SU-DHL-6 (cell line): Measurements from ENCODE around the gene XPO6.

Source experiments
- H2AFZ ChIP-seq: fragments of 200-600 bp; sonication (generic); 2 replicates; pipeline ENCODE4 v1.6.1; 2014; ENCODE audit warnings: low read depth, mild to moderate bottlenecking, moderate library complexity, mixed read lengths, antibody characterized with exemption, low read length; ENCODE audit not compliant: severe bottlenecking
- H3F3A ChIP-seq: fragments of 200-600 bp; shearing (Covaris generic); 2 replicates; pipeline ENCODE4 v1.6.0; 2016; ENCODE audit warnings: antibody characterized with exemption, mild to moderate bottlenecking; ENCODE audit not compliant: insufficient read depth
- H3K27ac ChIP-seq: fragments of 200-600 bp; sonication (generic); 2 replicates; pipeline ENCODE4 v1.5.1; 2016; ENCODE audit warnings: low read depth, mild to moderate bottlenecking, low read length, moderate library complexity, mixed read lengths
- H3K27me3 ChIP-seq: fragments of 200-600 bp; sonication (generic), shearing (Covaris generic); 2 replicates; pipeline ENCODE4 v1.6.0; 2014; ENCODE audit warnings: mild to moderate bottlenecking, low read length
- H3K36me3 ChIP-seq: fragments of 200-600 bp; sonication (generic); 2 replicates; pipeline ENCODE4 v1.6.1; 2014; ENCODE audit warnings: mild to moderate bottlenecking, low read length, mixed read lengths
- H3K4me2 ChIP-seq: fragments of 300-600, 200-600 bp; shearing (Covaris generic), sonication (generic); 2 replicates; pipeline ENCODE4 v1.6.0; 2014; ENCODE audit warnings: low read length, low read depth, mild to moderate bottlenecking; ENCODE audit not compliant: poor library complexity, severe bottlenecking
- H3K4me3 ChIP-seq: fragments of 200-600 bp; sonication (generic); 2 replicates; pipeline ENCODE4 v1.5.1; 2014; ENCODE audit warnings: antibody characterized with exemption, low read length, mild to moderate bottlenecking, mixed read lengths; ENCODE audit not compliant: insufficient read depth, poor library complexity, severe bottlenecking
- H3K79me2 ChIP-seq: fragments of 200-600 bp; sonication (generic); 2 replicates; pipeline ENCODE4 v1.6.1; 2014; ENCODE audit warnings: mild to moderate bottlenecking, low read length, moderate library complexity; ENCODE audit not compliant: insufficient read depth
- H3K9ac ChIP-seq: fragments of 200-600 bp; sonication (generic); 2 replicates; pipeline ENCODE4 v1.7.0; 2014; ENCODE audit warnings: mild to moderate bottlenecking, low read length
- H3K9me2 ChIP-seq: fragments of 200-600 bp; sonication (generic); replicated peaks from 2 replicates; pipeline ENCODE4 v1.6.1; 2014; ENCODE audit warnings: low read length; ENCODE audit not compliant: insufficient read depth
- H3K9me3 ChIP-seq: fragments of 200-600 bp; sonication (generic); 2 replicates; pipeline ENCODE4 v1.6.1; 2014; ENCODE audit warnings: low read length, mixed read lengths; ENCODE audit not compliant: insufficient read depth
- H4K20me1 ChIP-seq: fragments of 200-600 bp; sonication (generic); 2 replicates; pipeline ENCODE4 v1.6.1; 2014; ENCODE audit warnings: low read depth, mild to moderate bottlenecking, antibody characterized with exemption, low read length, moderate library complexity, mixed read lengths
- EZH2phosphoT487 ChIP-seq: fragments of 200-600 bp; sonication (generic), shearing (Covaris generic); conservative IDR thresholded peaks from 2 replicates; pipeline ENCODE4 v1.6.1; 2018; ENCODE audit warnings: mild to moderate bottlenecking, antibody characterized with exemption, low read length, moderate library complexity, mixed read lengths
- TF ChIP-seq, protein P1 (sequence below): fragments of 200-600 bp; sonication (generic); IDR thresholded peaks from one replicate; pipeline ENCODE4 v1.5.1; 2017; ENCODE audit warnings: antibody characterized with exemption, mild to moderate bottlenecking, low read length, moderate library complexity; ENCODE audit not compliant: insufficient read depth, poor library complexity, severe bottlenecking

XPO6 gene

GRCh38 chr16:28208131-28208530 lies 3.6 kb downstream of the XPO6 start:
- H3K9ac ChIP-seq, result no peak overlapping the region
- no peak overlapping the region for H3K27ac ChIP-seq
- no peak overlapping the region for H3K4me2 ChIP-seq
- H3K4me3 ChIP-seq, result no peak overlapping the region
- no peaks in the 10 kb centered on the region for H4K20me1 ChIP-seq
- no peak overlapping the region for H2AFZ ChIP-seq
- no peaks in the 10 kb centered on the region for H3K9me2 ChIP-seq
- peaks cover 16% of the 10 kb centered on the region; the same call in 1 of the 2 replicates for H3K36me3 ChIP-seq
- peaks cover 81% of the 10 kb centered on the region for H3K79me2 ChIP-seq
- no peaks in the 10 kb centered on the region for H3F3A ChIP-seq
- TF ChIP-seq, protein P1, sequence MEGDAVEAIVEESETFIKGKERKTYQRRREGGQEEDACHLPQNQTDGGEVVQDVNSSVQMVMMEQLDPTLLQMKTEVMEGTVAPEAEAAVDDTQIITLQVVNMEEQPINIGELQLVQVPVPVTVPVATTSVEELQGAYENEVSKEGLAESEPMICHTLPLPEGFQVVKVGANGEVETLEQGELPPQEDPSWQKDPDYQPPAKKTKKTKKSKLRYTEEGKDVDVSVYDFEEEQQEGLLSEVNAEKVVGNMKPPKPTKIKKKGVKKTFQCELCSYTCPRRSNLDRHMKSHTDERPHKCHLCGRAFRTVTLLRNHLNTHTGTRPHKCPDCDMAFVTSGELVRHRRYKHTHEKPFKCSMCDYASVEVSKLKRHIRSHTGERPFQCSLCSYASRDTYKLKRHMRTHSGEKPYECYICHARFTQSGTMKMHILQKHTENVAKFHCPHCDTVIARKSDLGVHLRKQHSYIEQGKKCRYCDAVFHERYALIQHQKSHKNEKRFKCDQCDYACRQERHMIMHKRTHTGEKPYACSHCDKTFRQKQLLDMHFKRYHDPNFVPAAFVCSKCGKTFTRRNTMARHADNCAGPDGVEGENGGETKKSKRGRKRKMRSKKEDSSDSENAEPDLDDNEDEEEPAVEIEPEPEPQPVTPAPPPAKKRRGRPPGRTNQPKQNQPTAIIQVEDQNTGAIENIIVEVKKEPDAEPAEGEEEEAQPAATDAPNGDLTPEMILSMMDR, result no peak
- no peak for TF ChIP-seq EZH2phosphoT487
- H3K27me3 ChIP-seq, result no peaks in the 10 kb centered on the region
- no peaks in the 10 kb centered on the region for H3K9me3 ChIP-seq

DNA sequence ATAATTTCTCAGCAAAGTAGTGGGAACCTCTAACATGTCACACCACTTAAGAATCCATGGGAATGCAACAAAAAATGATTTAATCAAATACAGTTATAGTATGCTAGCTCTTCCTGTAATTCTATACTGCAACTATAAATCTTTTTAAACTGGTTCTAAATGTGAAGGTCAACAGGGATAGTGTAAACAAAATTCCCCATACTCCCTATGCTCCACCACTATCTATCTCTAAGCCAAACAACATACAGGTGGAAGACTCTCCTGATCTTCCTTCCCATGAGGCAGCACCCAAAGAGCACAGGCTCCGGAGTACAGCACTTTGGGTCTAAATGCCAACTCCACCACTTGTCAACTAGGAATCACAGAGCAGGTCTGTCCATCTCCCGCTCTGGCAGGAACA lies 4.4 kb downstream of the XPO6 start:
- Histone ChIP-seq H3K27ac (no peak overlapping the region), H3K9me3 (no peaks in the 10 kb centered on the region), H3K36me3 (peaks cover 20% of the 10 kb centered on the region; the same call in 1 of the 2 replicates), H3F3A (no peaks in the 10 kb centered on the region), H3K79me2 (peaks cover 89% of the 10 kb centered on the region), H3K4me2 (no peak overlapping the region), H3K9me2 (no peaks in the 10 kb centered on the region), H4K20me1 (no peaks in the 10 kb centered on the region), H3K9ac (no peak overlapping the region), H3K4me3 (no peak overlapping the region), H3K27me3 (no peaks in the 10 kb centered on the region), H2AFZ (no peak overlapping the region)
- TF ChIP-seq, protein P1, result no peak

- no peaks in the 10 kb centered on the region for H3F3A ChIP-seq
- H2AFZ ChIP-seq, result no peak overlapping the region
- no peak overlapping the region for H3K4me2 ChIP-seq
- no peak for TF ChIP-seq EZH2phosphoT487
- TF ChIP-seq, protein P1, result no peak
- H3K9me2 ChIP-seq, result no peaks in the 10 kb centered on the region
- no peak overlapping the region for H3K9ac ChIP-seq
- peaks cover 98% of the 10 kb centered on the region for H3K79me2 ChIP-seq
- H3K27ac ChIP-seq, result no peak overlapping the region
- no peaks in the 10 kb centered on the region for H3K27me3 ChIP-seq
- no peaks in the 10 kb centered on the region; the same call in 1 of the 2 replicates for H4K20me1 ChIP-seq
- H3K9me3 ChIP-seq, result no peaks in the 10 kb centered on the region
- H3K36me3 ChIP-seq, result peaks cover 26% of the 10 kb centered on the region; the same call in 1 of the 2 replicates
- H3K4me3 ChIP-seq, result no peak overlapping the region
These were observed 5.8 kb downstream of the XPO6 start for GRCh38 chr16:28205974-28206373.
